Activated CD4-positive, alpha-beta T cell treated with anti-CD3 and anti-CD28 coated beads, Interleukin-2, amount 10 ng/mL, durations not matched to agents 24 days and 14 days (primary cell): ENCODE measurements around the gene KCNH6. TPM values are rescaled to one million over a fixed set of nuclear protein-coding genes. Genes with fewer than 3 reads are reported as not detected.

ENCODE experiments used
- DNase-seq: peaks from one replicate; pipeline ENCODE4 v3.0.0; 2022
- H3K27ac Mint-ChIP-seq: one replicate; pipeline ENCODE4 v1.8.0; 2022; ENCODE audit warnings: mild to moderate bottlenecking, mixed read lengths
- H3K27me3 Mint-ChIP-seq: one replicate; pipeline ENCODE4 v1.8.0; 2022; ENCODE audit warnings: mixed read lengths
- H3K36me3 Mint-ChIP-seq: one replicate; pipeline ENCODE4 v1.8.0; 2022; ENCODE audit warnings: low read depth, mild to moderate bottlenecking, mixed read lengths
- H3K4me1 Mint-ChIP-seq: one replicate; pipeline ENCODE4 v1.8.0; 2021; ENCODE audit warnings: mixed read lengths
- H3K4me3 Mint-ChIP-seq: one replicate; pipeline ENCODE4 v1.8.0; 2022; ENCODE audit warnings: mild to moderate bottlenecking, moderate library complexity, mixed read lengths
- H3K9me3 Mint-ChIP-seq: one replicate; pipeline ENCODE4 v1.8.0; 2021; ENCODE audit warnings: mixed read lengths
- intact Hi-C: fragments of 100-400 bp; cut with micrococcal nuclease; formaldehyde crosslinking; loops from one replicate; pipeline ENCODE4 v1.15.1; 2023
- total RNA-seq: library from RNA; stranded (reverse); gene quantifications from 2 replicates; pipeline ENCODE4 v1.2.3, GENCODE V29; 2022

KCNH6 gene
- total RNA-seq, 1 donor from 2014 or later, result not detected

- Mint-ChIP-seq H3K27me3 (peaks cover 32% of the 10 kb centered on the region), H3K9me3 (no peaks in the 10 kb centered on the region), H3K4me3 (peak overlapping the region; percentile 36), H3K27ac (no peak overlapping the region), H3K4me1 (peaks cover 2% of the 10 kb centered on the region), H3K36me3 (no peaks in the 10 kb centered on the region)
- no peak for DNase-seq
- intact Hi-C loops, result no loop called here
These were observed 15.8 kb downstream of the KCNH6 start for GRCh38 chr17:63538693-63539595.

DNA sequence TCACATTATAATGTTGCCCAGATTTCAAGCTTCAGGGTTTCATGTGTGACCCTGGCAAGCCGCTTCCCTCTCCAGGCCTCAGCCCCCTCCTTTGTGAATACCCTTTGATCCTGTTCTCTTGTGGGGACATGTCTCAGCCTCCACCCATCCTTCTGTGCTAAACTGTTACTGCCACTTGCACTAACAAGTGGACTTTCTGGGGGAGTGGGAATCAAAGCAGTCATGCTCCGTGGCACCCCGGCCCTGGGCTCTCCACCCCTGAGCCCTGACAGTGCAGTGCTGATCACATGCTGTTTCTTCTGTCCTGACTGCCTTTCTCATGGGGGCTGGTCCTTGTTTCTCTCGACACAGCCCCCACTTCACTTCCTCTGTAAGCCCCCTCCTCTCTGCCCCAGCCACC, 17.4 kb downstream of the KCNH6 start:
- Mint-ChIP-seq H3K27ac (no peak overlapping the region), H3K9me3 (no peaks in the 10 kb centered on the region), H3K4me1 (peaks cover 2% of the 10 kb centered on the region), H3K36me3 (no peaks in the 10 kb centered on the region), H3K4me3 (no peak overlapping the region), H3K27me3 (peaks cover 32% of the 10 kb centered on the region)
- no peak for DNase-seq
- intact Hi-C loops, result no loop called here

GRCh38 chr17:63542218-63542545, 19.0 kb downstream of the KCNH6 start:
- H3K4me3 Mint-ChIP-seq, result no peak overlapping the region
- H3K9me3 Mint-ChIP-seq, result no peaks in the 10 kb centered on the region
- peaks cover 27% of the 10 kb centered on the region for H3K27me3 Mint-ChIP-seq
- DNase-seq, result no peak
- intact Hi-C loops, result no loop called here
- no peak overlapping the region for H3K27ac Mint-ChIP-seq
- H3K4me1 Mint-ChIP-seq, result peaks cover 2% of the 10 kb centered on the region
- no peaks in the 10 kb centered on the region for H3K36me3 Mint-ChIP-seq

DNA sequence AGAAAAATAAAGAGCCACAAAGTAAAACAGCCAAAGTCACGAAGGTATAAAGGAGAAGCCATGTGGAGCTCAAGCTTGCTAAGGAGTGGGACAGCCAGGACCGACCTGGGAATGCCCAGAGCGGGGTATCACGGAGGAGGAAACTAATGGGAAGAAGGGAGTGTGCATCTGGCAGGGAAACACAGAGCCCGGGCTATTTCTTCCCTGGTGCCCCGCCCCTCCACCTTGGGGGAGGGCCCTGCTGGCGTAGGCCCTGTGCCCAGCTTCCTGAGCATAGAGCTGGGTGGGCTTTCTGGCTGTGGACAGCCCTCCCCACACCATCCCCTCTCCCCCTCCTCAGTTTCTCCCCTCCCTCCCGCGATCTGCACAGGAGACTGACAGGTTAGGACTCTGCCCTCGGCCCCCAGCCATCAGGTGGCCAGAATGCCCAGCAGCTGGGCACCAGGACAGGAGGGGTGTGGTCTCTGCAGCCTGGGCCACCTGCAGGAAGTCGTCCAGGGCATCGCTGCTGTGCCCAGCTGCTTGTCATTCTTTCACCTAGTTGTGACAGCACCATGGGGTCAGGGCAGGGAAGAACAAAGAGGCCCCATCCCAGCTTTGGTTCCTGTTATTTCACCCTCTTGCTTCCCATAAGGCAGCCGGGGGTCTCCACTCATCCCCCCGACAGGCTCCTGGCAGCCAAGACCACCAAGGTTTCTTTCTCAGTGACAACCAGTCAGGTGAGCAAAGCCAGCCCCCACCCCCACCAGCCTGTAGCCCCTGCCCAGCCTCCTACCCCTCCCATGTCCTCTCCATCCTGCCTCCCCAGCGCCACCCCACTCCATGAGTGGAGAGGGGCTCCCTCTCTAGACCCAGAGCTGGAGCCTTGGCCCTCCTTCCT, 20.0 kb downstream of the KCNH6 start:
- intact Hi-C loops, result no loop called here
- H3K4me1 Mint-ChIP-seq, result peaks cover 2% of the 10 kb centered on the region
- no peaks in the 10 kb centered on the region for H3K36me3 Mint-ChIP-seq
- no peak overlapping the region for H3K4me3 Mint-ChIP-seq
- DNase-seq, result no peak
- H3K27ac Mint-ChIP-seq, result no peak overlapping the region
- no peaks in the 10 kb centered on the region for H3K9me3 Mint-ChIP-seq
- H3K27me3 Mint-ChIP-seq, result peaks cover 20% of the 10 kb centered on the region

DNA sequence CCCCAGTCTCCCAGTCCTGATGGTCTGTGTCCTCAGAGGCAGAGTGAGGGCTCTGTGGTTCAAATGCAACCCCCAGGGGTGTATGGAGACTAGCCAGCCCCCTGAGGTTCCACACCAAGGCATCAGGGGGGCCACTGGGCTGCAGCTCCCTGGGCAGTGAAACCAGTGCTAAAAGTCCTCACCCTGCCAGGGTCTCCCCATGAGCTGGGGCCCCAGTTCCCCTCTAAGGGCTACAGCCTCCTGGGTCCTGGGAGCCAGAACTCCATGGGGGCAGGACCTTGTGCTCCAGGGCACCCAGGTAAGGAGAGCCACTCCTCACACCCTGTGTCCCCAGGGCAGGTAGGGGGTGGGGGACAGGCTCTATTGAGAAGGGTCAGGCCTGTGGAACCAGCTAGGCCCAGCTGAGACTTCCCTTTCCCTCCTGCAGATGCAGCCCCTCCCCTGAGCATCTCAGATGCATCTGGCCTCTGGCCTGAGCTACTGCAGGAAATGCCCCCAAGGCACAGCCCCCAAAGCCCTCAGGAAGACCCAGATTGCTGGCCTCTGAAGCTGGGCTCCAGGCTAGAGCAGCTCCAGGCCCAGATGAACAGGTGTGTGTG, 20.8 kb downstream of the KCNH6 start:
- H3K4me3 Mint-ChIP-seq, result no peak overlapping the region
- no peaks in the 10 kb centered on the region for H3K9me3 Mint-ChIP-seq
- H3K36me3 Mint-ChIP-seq, result no peaks in the 10 kb centered on the region
- no peak overlapping the region for H3K27ac Mint-ChIP-seq
- H3K27me3 Mint-ChIP-seq, result peaks cover 13% of the 10 kb centered on the region
- intact Hi-C loops, result loop anchor here (1.0 kb wide), 1 partner anchor 46 kb away; no protein-coding TSS in a partner anchor
- no peak for DNase-seq
- H3K4me1 Mint-ChIP-seq, result peaks cover 2% of the 10 kb centered on the region

GRCh38 chr17:63544467-63545301, 21.5 kb downstream of the KCNH6 start:
- Mint-ChIP-seq H3K4me1 (peaks cover 3% of the 10 kb centered on the region), H3K4me3 (no peak overlapping the region), H3K27ac (no peak overlapping the region), H3K27me3 (peaks cover 6% of the 10 kb centered on the region), H3K9me3 (no peaks in the 10 kb centered on the region), H3K36me3 (no peaks in the 10 kb centered on the region)
- intact Hi-C loops, result loop anchor here (1.0 kb wide), 1 partner anchor 46 kb away; no protein-coding TSS in a partner anchor
- no peak for DNase-seq

DNA sequence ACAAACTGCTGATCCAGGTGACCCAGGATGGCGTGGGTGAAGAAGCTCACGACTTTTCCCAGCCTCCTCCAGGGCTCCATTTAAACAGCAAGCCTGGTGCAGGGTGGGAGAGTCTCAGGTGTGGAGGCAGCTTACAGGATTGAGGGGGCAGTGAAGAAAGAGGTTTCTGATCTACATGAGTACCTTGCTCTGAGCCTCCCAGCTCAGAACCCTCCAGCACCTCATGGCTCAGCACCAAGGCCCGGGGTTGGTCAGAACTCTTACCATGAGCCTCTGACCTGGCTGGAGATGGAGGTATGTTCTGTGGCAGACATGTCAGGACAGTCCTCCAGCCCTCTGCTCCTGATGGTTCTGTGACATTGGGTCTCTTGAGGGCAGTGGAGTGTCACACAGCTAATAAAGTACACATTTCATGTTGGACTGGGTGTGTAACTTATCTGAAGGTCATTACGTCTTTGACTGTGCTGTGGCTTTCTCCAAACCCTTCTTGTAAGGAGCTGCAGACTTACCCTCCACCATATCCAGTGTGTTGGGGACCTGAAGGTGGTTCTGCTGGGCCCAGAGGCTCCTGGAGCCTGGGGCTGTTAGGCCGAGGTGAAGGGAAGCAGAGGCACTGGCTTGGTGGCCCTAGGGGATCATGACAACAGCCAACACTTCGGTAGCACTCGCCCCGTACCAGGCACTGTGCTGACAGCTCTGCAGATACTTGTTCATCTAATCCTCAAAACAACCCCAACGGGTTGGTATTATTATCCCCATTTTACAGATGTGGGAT, 23.3 kb downstream of the KCNH6 start:
- intact Hi-C loops, result no loop called here
- H3K4me1 Mint-ChIP-seq, result peaks cover 10% of the 10 kb centered on the region
- H3K27me3 Mint-ChIP-seq, result no peaks in the 10 kb centered on the region
- no peak overlapping the region for H3K4me3 Mint-ChIP-seq
- H3K9me3 Mint-ChIP-seq, result no peaks in the 10 kb centered on the region
- peaks cover 3% of the 10 kb centered on the region for H3K36me3 Mint-ChIP-seq
- H3K27ac Mint-ChIP-seq, result no peak overlapping the region
- DNase-seq, result no peak

GRCh38 chr17:63547083-63547523, 23.9 kb downstream of the KCNH6 start:
- H3K27ac Mint-ChIP-seq, result no peak overlapping the region
- H3K4me1 Mint-ChIP-seq, result peaks cover 14% of the 10 kb centered on the region
- H3K4me3 Mint-ChIP-seq, result no peak overlapping the region
- no peak for DNase-seq
- no peaks in the 10 kb centered on the region for H3K9me3 Mint-ChIP-seq
- intact Hi-C loops, result no loop called here
- H3K27me3 Mint-ChIP-seq, result no peaks in the 10 kb centered on the region
- H3K36me3 Mint-ChIP-seq, result peaks cover 5% of the 10 kb centered on the region

DNA sequence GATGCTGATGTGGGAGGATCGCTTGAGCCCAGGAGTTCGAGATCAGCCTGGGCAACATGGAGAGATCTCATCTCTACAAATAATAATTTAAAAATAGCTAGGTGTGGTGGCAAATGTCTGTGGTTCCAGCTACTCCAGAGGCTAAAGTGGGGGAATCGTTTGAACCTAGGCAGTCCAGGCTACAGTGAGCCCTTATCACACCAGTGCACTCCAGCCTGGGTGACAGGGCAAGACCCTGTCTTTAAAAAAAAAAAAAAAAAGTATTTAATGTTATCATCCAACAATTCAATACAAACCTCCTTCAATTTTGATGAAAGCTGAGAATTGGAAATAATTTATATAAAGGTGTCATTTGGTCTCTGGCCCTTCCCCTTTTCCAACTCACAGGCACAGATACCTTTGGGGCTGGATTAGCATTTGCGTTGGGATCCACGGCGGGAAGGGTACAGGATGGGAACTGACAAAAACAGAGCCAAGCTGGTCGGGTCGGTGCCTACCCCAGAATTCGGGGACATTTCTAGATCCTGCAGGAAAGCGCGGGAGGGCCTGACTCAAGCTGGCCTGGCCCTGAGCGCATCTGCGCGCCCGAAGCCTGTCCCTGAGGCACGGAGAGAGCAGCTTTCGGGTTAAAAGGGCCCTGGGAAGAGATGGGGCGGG, 26.3 kb downstream of the KCNH6 start:
- H3K4me1 Mint-ChIP-seq, result peaks cover 29% of the 10 kb centered on the region
- H3K36me3 Mint-ChIP-seq, result peaks cover 18% of the 10 kb centered on the region
- intact Hi-C loops, result no loop called here
- no peaks in the 10 kb centered on the region for H3K27me3 Mint-ChIP-seq
- no peaks in the 10 kb centered on the region for H3K9me3 Mint-ChIP-seq
- H3K4me3 Mint-ChIP-seq, result peak overlapping the region; percentile 87
- H3K27ac Mint-ChIP-seq, result peak overlapping the region; percentile 93
- no peak for DNase-seq

DNA sequence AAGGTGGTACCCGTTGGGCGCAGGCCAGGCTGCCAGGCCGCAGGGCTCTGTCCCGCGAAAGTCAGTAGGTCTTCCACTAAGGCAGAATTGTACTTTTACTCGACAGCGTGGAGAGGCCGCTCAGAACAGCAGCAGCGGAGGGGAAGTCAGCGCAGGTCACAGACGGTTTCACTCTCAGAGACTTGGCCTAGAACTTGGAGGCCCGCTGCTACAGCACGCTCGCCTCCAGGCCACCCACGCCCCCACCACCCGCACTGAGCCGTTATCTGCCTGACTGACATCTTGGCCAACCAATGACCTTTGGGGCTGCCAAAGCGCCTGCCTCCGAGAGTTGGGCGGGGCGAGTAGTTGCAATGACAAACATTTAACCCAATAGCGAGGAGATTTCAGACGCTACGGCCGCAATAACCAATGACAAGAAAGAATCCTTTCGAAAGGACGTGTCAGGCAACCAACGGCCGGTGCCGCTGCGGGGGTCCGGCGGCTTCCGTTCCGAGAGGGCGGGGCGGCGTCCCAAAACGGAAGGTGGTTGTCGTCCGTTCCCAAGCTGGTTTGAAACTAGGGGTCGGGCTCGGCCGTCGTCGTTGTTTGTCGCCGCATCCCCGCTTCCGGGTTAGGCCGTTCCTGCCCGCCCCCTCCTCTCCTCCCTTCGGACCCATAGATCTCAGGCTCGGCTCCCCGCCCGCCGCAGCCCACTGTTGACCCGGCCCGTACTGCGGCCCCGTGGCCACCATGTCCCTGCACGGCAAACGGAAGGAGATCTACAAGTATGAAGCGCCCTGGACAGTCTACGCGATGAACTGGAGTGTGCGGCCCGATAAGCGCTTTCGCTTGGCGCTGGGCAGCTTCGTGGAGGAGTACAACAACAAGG, 27.0 kb downstream of the KCNH6 start, which contains the start of gene DCAF7:
DCAF7 (plus strand) TSS at position 532 of the 871 bp plus-strand sequence; CDS start at position 733, 201 bp downstream.
- H3K27ac Mint-ChIP-seq, result peak within 1 kb of the TSS; percentile 93
- DNase-seq, result peak; percentile 100
- H3K36me3 Mint-ChIP-seq, result peaks cover 24% of the 10 kb centered on the region
- H3K27me3 Mint-ChIP-seq, result no peaks in the 10 kb centered on the region
- H3K4me1 Mint-ChIP-seq, result peaks cover 35% of the 10 kb centered on the region
- H3K4me3 Mint-ChIP-seq, result peak within 1 kb of the TSS; percentile 87
- H3K9me3 Mint-ChIP-seq, result no peaks in the 10 kb centered on the region
- intact Hi-C loops, result loop anchor here (1.0 to 5.0 kb wide), 8 partner anchors 27 to 292 kb away; partner anchors contain the start of genes CYB561, FTSJ3, KCNH6 and MAP3K3
